Forelimb muscle (tissue), 1 donor: ENCODE results near the gene LRP1B. TPM values are rescaled to one million over a fixed set of nuclear protein-coding genes. Genes with fewer than 3 reads are reported as not detected.
"Not testable (repeated sequence)": the region's sequence is repeated elsewhere in the genome, so short reads cannot be mapped to it uniquely, and the experiment has no call there.

Source experiments
- DNase-seq: peaks from one replicate; pipeline ENCODE4 v3.0.0-alpha.2; 2013; ENCODE audit warnings: low read depth
- polyA plus RNA-seq: library from polyadenylated mRNA; unstranded; fragments of 120-200 nt; gene quantifications from one replicate; pipeline ENCODE4 v1.2.1, GENCODE V29; 2013; ENCODE audit not compliant: insufficient read length

The LRP1B gene
- polyA plus RNA-seq, 1 donor: 2.2 TPM

- DNase-seq: no peak
Measured at GRCh38 chr2:141035846-141036420, 1094.9 kb downstream of the LRP1B start.

DNA sequence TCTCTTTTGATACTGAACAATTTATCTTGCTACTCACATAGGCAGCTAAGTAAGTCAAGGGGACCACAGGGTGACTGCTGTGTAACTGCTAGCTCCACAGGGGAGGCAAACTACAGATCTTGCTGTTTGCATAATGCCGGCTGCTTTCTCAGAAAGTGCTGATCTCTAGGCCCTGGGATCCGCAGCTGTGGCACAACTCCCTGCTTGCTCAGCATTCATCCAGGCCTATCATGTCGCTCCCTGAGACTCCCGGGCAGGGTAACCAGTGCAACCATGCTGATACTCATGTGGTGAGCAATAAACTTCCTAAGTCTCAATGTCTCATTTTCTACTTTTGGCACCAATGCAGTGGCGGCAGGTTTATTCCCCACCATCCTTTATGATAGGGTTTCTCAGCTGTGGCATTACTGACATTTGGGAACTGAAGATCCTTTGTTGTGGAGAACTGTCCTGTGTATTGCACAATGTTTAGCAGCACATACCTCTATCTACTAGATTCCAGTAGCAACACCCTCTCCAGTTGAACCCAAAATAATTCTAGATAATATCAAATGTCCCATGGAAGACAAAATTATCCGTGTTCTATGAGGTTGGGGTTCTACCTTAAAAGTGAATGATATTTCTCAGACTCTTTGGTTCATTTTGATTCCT, 1101.3 kb downstream of the LRP1B start:
- DNase-seq: no peak

- DNase-seq: no peak
Measured at GRCh38 chr2:141027221-141027620, 1103.6 kb downstream of the LRP1B start.

- no peak for DNase-seq
Measured at GRCh38 chr2:141021611-141022010, 1109.2 kb downstream of the LRP1B start.

DNA sequence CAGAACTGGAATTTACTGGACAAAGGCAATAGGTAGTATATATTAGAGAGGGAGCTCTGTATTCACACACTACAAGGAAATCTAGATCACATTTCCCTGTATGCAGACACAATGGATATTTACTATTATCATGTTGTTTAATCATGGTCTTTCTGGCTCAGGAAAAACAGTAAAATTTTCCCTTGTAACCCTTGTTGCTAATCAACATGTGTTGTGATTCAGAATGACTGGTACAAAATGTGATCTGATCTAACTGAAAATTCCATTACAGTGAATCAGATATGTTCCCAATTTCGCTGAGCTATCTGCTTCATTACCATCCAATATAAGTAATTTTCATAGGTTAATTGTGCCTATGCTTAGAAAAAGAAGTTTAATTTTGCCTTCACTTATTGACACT, 1109.7 kb downstream of the LRP1B start:
- no peak for DNase-seq

GRCh38 chr2:141020346-141020745, 1110.5 kb downstream of the LRP1B start:
- no peak for DNase-seq

DNA sequence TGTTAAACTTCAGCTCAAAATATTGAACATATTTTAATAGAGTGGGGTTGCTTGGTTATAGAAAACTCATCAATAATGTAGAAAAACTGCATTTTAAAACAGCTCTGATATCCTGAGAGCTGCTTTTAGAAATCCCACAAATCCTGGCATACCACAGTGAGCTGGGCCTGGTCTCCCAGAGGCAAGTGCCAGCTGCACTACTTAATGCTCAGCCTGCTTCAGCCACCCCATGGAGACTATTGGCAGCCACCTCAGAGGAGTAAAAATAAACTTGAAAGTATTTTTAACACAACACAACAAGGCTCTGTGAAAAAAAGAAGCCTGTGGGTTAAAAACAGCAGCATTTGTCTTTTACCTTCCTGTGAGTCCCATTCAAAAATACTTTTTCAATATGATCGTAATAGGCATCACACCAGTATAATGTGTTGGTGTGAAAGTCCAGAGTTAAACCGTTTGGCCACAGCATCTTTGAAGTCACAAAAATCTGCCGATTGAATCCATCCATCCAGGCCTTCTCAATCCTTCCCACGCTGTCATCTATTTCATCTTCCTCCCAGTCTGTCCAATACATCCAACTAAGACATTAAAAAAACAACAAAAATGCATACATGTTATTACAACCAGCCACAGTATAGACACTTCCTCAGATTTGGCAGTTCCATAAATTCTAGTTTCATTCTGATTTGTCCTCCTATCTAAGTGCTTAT, 1115.3 kb downstream of the LRP1B start:
- DNase-seq: no peak

- no peak for DNase-seq
Measured at GRCh38 chr2:141003967-141004657, 1126.7 kb downstream of the LRP1B start.

GRCh38 chr2:141001750-141002149, 1129.1 kb downstream of the LRP1B start:
- no peak for DNase-seq

DNA sequence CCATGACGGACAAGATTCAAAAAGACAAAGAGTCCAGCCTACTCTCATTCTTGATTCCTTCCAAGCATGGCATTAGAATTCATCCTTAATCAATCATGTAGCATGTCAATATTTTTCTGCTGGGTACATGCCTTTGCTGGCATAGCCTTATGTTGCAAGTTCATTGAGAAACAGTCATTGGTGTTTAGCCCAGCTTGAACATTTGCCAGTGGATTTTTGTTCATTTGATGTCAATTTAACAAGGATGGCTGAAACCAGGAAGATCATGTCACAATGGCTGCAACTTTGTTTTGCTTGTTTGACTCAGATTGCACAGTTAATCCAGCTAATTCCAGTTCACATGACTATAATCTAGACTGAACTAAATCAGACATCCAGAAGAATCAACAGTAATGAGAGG, 1132.2 kb downstream of the LRP1B start:
- no peak for DNase-seq

DNA sequence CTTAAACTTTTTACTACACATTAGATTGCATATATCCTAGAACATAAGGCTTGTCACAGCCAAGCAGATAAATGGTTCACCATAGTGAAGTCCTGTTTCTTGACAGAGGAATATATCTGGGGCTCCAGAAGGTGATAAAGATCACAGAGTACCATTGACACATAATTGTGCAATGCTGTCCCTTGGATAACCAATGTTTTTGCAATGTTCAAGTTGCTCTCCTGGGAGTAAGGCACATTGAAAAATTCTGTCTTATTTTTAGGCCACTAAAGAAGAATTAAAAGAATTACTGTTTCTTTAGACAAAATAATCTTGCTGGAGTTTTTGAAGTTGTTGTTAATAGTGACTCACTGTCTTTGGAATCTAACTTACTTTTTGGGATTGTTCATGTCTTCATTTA, 1132.8 kb downstream of the LRP1B start:
- DNase-seq: no peak

- DNase-seq: no peak
Measured at GRCh38 chr2:140994856-140995255, 1136.0 kb downstream of the LRP1B start.

DNA sequence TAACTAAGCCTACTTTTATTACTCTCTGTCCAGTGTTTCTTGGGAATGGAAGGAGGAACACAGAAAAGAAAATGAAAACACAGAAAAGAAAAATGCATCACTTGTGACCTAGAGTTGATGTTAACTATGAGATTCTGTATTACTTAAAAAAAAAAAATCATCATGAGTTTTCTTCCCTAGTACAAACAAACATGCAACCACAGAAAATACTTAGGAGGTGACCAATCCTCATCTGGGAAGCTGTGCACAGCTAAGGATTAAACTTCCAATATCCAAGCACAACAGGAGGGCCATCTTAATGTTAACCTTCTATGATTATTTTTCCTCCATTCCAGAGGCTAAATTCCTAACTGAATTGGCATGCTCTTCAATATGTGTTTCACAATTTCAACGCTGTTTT, 1140.4 kb downstream of the LRP1B start:
- no peak for DNase-seq

DNA sequence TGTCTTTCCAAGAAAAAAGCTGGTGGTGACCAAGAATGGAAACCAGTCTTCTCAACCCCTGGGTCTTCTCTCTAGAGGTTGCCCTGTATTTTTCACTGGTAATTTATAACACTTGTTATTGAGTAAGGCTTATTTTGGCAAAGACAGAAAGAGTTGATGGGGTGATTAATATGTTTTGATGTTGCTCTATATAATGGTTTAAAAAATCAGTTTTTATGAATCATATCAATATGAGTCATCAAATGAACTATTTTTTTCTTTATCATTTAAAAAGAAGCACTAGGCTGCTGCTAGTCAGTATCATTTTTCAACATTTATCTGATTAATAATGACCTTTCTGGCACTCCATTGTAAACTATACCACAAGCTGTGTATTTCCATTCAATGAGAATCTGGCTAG, 1142.2 kb downstream of the LRP1B start:
- DNase-seq: no peak

GRCh38 chr2:140986456-140986855, 1144.4 kb downstream of the LRP1B start:
- no peak for DNase-seq

- DNase-seq: no peak
Measured at GRCh38 chr2:140975237-140975636, 1155.6 kb downstream of the LRP1B start.

DNA sequence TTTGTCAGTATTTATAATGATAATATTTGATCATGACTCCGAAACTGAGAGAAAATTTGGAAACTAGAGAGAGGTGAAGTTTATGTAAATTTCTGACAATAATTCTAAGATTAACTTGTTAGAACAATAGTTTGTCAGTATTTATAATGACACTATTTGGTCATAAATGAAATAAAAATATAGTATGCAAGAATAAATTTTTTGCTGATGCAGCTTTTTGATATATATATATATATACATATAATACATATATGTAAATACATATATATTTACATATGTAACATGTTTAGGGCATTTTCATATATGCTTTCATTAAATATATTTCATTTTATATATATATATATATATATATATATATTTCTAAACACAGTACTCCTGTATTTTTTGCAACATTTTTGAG, 1158.1 kb downstream of the LRP1B start:
- DNase-seq: no peak

DNA sequence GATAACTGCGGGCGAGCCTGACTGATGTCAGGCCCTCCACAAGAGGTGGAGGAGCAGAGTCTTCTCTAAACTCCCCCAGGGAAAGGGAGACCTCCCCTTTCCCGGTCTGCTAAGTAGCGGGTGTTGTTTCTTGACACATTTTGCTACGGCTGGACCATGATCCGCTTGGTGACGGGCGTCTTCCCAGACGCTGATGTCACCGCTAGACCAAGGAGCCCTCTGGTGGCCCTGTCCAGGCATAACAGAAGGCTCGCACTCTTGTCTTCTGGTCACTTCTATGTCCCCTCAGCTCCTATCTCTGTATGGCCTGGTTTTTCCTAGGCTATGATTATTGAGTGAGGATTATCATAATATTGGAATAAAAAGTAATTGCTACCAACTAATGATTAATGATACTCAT, 1166.5 kb downstream of the LRP1B start:
- not testable (repeated sequence) for DNase-seq

DNA sequence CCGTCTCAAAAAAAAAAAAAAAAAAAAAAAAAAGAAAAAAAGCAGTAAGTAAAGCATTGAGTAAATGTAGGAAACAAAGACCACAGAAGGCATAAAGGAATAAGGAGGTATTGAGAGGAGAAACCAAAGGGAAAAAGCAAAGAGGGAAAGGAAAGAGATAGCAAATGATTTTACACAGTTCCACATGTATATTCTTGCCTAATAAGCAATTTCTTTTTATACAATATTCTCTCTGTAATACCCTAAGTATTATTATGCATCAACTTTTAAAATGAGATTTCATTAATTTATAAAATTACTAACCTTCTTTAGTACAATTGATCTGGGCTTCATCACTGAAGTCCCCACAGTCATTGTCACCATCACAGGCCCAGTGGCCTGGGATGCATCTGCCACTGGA, 1180.9 kb downstream of the LRP1B start:
- DNase-seq: no peak

DNA sequence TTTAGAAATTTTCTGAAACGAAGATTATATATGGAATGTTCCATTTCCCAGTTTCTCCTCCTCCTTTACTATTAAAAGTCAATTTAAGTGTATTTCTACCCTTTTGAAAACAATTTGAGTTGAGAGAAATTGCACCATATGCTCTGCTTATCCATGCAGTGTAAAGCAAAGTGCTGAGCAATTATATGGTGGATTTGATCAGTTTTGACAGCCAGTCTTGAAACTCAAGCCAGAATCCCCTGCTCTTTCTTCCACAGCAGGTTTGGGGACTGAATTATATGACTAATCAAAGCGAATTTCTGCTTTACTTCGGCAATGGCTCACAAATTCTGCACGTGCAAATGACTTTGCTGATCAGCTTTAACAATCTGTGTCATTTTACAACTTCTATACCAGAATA, 1183.6 kb downstream of the LRP1B start:
- DNase-seq: no peak

DNA sequence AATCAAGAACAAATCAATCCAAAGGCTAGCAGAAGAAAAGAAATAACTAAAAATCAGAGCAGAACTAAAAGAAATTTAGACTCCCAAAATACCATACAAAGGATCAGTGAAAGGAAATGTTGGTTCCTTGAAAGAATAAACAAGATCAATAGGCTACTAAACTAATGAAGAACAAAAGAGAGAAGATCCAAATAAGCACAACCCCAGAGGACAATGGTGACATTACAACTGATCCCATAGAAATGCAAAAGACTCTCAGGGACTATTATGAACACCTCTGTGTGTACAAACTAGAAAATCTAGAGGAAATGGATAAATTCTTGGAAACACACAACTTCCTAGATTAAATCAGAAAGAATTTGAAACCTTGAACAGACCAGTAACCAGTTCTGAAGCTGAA, 1186.9 kb downstream of the LRP1B start:
- no peak for DNase-seq

DNA sequence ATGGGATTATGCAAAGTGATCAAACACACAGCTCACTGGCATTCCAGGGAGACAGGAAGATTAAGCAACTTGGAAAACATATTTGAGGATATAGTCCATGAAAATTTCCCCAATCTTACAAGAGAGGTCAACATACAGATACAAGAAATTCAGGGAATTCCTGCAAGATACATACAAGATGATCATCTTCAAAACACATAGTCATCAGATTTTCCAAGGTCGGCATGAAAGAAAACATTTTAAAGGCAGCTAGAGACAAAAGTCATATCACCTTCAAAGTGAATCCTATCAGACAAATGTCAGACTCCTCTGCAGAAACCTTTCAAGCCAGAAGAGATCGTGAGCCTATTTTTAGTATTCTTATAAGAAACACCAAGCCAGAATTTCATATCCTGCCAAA, 1188.5 kb downstream of the LRP1B start:
- no peak for DNase-seq

DNA sequence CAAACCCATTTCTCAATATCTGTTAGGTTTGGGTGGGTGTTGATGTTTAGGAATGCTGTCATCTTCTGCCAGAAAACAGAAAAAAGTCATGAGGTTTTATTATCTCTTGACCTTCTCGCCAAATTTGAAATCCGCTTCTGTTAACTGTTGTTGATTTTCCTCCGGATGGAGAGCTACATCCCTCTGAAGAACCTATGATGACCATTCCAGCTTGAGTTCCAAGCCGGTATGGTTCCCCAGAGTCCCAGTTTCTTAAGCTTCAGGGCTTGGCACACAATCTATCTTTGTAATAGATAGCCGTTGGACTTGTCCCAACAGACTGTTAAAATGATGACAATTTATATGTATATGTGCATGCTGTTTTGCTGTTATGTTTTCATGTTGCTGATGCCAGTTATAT, 1201.0 kb downstream of the LRP1B start:
- peak; percentile 6 for DNase-seq
